Inflammatory macrophage treated with lipopolysaccharide for 4 hours (primary cell): ENCODE measurements around the gene PCED1B.
A peak's percentile ranks its signal among the peaks of the same experiment; 100 is the strongest.
"Not testable (repeated sequence)": the region's sequence is repeated elsewhere in the genome, so short reads cannot be mapped to it uniquely, and the experiment has no call there.

Experiments
- DNase-seq: peaks from one replicate; pipeline ENCODE4 v3.0.0-alpha.2; 2020

Gene PCED1B

GRCh38 chr12:47178014-47178413 lies 98.6 kb downstream of the PCED1B start:
- no peak for DNase-seq

DNA sequence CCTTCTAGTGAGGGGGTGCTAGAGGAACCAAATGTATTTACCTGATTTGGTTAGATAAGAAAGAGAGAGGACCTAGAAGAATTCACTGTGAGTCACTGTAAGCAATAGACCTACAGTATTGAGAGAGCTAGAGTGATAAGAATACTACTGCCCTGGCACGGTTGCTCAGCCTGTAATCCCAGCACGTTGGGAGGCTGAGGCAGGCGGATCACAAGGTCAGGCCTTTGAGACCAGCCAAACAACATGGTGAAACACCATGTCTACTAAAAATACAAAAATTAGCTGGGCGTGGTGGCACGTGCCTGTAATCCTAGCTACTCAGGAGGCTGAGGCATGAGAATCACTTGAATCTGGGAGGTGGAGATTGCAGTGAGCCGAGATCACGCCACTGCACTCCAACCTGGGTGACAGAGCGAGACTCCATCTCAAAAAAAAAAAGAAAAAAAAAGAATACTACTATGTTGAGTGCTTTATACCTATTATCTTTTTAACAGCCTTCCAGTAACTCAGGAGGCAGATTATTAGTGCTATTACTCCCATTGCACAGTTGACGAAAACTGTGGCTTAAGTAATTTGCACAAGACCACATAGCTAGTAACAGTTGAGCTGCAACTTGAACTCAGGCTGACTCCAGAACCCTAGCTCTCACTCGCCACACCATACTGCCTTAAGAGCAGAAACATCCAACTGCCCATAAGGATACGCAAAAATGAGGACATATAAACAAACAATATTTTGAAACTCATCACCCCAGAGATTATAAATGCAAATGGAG lies 102.9 kb downstream of the PCED1B start:
- DNase-seq: not testable (repeated sequence)

DNA sequence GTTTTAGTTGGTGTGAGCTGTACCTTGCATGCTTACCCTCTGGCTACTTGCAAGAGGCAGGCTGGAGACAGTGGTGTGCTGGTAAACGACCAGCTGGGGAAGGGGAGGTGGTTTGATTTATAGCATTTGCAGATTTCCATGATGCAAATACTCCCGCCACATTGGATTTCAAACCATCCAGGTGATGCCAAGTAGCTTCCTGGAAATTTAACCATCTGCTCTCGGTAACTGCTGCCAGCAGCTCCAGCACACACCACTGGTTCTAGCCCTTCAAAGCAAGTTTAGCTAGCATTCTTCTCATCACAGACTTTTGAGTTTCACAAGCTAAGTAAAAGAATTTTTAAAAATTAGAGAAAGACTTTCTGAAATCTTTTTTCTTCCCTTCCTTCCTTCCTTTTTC lies 104.8 kb downstream of the PCED1B start:
- no peak for DNase-seq

DNA sequence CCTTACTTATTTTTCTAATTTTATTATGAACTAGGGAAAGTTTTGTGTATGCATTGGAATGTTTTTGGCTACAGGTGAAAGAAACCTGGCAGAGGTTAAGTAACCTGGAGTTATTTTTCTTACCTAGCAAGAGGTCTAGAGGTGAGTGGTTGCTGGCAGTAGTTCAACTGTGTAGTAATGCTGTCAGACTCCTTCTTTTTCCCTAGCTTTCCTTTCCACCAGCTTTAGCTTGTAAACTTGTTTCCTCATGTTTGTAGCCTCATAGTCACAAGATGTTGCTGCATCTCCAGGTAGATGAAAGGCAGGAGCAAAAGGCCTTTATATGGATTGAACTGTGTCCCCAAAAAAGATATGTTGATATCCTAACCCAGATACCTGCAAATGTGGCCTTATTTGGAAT lies 105.4 kb downstream of the PCED1B start:
- DNase-seq: no peak

- no peak for DNase-seq
Observed at GRCh38 chr12:47186246-47186645, 106.8 kb downstream of the PCED1B start.

DNA sequence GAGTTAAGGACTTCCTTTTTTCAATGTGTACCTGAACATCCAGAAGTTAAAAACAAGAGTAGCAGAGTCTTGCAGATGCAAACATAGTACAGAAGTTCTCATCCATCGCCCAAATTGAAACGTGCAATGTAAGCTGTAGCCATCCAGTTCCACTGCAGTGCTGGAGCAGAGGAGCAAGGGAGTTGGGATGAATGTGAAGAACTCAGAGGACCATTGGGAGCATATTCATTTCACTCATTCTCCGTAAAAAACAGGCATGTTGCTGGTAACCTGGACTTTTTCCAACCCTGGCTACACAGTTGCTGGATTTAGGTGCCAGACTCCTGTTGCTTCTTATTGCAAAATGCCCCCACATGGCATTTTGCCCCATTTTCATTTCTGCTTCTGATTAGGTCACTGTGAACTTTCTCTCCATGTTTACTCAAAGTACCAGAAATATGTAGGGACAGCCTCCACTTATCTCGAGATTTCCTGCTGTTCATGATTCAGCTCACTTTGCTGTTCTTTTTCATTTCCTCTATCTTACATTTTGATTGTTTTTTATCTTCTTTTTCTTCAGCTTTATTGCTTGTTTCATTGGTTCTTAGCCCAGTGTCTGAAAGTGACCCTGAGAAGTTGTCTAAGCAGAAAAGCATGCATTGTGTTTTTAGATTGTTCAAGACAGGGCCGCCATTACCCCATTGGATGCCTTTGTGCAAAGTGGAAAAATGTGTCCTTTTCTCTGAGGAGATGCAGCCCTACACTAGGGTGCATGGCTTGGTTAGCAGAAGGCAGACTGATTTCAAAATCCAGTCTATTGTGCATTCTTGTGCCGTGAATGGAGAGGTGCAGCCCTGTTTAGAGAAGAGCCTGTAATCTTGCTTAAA lies 109.4 kb downstream of the PCED1B start:
- peak; percentile 71 for DNase-seq

- DNase-seq: no peak
Observed at GRCh38 chr12:47189728-47190127, 110.3 kb downstream of the PCED1B start.

DNA sequence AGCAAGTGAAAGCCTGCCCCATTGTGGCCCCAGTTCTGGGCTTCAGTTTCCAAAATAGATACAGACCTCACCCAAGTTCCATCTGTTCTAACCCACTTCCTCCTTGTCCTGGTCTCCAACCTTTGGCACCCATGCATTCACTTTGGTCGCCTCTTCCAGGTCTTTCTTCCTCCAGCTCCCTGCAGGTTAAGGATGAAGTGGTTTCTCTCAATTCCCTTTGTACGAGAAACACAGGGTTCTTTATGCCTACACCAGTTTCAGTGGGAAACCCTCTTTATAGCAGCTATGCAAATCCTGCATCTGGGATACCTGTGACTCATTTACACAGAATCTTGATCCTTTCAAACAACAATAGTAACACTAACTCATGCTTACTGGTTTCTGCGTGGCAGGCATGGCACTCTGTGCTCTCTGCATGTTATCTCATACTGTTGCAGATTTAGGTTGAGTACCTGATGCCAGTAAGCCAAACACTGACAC lies 110.9 kb downstream of the PCED1B start:
- DNase-seq: peak; percentile 61

DNA sequence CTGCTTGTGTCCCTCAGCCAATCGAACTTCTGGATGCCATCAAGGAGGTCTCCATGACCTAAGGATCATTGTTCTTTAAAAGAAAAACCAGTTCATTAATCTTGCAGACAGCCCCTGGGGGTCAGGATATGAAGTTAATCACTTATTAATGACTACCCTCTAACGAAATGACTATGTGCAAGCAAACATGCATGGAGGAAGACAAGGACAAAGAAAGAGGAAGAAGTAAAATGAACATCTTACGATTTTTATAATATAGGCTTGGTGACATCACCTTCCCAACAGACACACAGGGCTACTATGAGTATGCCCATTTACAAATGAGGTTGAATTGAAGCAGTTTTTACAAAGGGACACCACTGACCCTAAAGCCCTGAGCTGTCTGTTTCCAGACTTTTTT lies 111.5 kb downstream of the PCED1B start:
- peak; percentile 78 for DNase-seq

- DNase-seq: no peak
Observed at GRCh38 chr12:47192051-47192450, 112.6 kb downstream of the PCED1B start.

DNA sequence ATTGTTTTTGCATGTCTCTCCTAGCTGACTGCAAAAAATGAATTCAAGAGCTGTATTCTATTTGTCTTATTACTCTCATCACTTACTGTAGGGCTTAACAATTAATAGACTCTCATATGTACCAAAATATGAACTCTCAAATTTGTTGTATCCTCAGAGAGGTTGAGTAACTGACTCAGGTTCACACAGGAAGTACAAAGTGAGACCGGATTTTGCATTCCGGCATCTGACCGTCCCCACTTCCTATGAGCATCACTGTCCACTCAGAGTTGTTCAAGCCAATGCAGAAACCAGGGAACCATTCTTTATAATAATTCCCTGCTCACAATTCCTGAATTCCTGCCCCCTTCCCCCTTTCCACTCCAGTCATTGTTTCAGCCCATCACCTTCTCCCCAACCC lies 113.6 kb downstream of the PCED1B start:
- no peak for DNase-seq

DNA sequence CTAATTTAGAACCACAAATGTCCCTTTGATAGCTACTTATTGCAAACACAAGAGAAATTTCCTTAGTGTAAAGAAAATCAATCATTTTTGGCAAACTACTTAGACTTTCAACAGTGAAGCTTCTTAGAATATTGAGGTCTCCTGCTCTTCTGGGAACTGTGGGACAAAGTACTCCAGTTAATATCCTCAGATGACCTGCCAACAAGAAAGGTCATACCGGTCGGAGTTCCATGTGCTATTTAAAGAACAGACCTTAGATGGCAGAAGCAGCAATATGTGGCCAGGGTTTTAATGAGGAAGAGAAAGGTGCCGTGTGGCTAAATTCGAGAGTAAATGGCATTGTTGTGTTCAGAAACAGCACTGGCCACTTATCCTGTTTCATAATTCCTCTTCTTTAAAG lies 115.1 kb downstream of the PCED1B start:
- no peak for DNase-seq

DNA sequence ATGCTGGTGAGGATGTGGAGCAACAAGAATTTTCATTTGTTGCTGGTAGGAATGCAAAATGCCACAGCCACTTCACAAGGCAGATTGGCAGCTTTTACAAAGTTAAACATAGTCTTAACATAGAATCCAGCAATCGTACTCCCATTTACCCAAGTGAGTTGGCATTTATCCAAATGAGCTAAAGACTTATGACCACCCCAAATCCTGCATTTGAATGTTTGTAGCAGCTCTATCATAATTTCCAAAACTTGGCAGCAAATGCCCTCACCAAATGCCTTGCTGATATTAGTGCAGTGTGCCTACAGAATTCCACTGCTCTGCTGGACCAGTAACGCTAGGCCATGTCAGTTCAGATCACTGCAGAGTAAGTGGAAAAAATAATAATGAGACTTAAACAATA lies 121.0 kb downstream of the PCED1B start:
- DNase-seq: no peak

DNA sequence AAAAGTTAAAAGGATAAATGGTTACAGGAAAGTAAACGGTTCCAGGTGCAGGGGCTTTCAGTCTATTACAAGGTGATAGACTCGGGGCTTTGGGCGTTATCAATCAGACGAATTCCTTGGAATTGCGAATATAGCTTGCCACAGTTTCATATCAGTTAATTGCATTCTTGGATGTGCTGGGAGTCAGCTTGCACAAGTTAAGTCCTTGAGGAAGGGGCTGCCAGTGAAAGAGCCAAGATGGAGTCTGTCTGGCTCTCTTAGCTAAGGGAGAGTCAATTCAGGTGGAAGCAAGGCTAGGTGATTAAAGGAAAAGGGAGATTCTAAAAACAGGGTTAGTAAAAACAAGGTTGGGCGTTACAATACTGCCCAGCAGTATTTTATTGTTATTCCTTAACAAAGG lies 121.8 kb downstream of the PCED1B start:
- not testable (repeated sequence) for DNase-seq

- DNase-seq: no peak
Observed at GRCh38 chr12:47202176-47202575, 122.8 kb downstream of the PCED1B start.

GRCh38 chr12:47205532-47206449 lies 126.4 kb downstream of the PCED1B start:
- DNase-seq: no peak

GRCh38 chr12:47206450-47207339 lies 127.3 kb downstream of the PCED1B start:
- peak; percentile 13 for DNase-seq

DNA sequence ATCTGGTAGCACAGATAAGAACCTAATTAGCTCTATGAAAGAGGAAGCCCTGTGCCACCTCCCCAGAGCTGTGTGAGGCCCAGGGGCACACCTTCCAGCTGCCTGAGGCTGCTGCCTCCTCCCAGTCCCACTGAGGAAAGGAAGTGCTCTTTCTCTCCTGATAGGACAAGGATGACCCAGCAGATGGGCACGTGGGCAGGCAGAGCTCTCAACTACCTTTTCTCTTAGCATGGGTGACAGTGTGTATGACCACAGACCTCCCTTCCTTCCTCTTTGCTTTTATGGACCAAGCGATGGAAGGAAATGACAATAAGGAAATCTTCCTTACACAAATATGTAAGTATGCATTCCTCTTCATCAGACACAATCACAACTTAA lies 127.9 kb downstream of the PCED1B start:
- DNase-seq: peak; percentile 68

DNA sequence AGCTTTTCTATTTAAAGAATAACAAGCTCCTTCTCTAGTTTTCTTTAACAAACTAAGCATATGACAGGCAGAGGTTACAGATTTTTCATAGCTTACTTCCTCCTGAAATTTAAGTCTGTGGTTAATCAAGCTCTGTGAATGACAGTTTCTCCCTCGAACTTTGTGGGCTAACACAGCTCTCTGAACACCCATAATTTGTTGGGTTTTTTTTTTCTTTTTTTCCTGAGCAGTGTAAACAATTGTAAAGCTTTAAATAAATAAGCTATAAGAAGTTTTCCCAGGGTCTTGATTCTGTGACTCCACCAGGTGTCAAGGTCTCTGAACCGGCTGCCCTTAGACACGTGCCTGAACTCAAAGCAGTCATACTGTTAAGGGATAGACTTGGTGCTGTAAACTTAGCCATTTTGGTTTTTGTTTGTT lies 128.4 kb downstream of the PCED1B start:
- DNase-seq: peak; percentile 15

GRCh38 chr12:47209014-47209413 lies 129.6 kb downstream of the PCED1B start:
- DNase-seq: no peak

GRCh38 chr12:47210776-47211175 lies 131.4 kb downstream of the PCED1B start:
- DNase-seq: no peak

DNA sequence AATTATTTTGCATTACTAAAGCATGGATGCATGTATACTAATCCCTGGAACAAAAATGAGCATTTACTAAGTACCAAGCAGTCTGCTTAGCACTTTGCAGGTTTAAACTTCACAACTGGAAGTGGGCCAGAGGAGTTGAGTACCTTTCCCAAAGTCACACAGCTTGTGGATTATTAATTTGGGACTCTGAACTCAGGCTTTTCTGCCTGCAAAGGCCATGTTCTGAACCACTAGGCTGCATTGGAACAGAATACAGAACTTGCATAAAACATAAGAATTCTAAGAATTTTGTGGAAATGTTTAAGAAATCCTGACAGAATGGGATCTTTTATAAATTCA lies 133.2 kb downstream of the PCED1B start:
- no peak for DNase-seq
